ENCODE data around the gene WDFY4. TPM values are rescaled to one million over a fixed set of nuclear protein-coding genes. Genes with fewer than 3 reads are reported as not detected.

Gene WDFY4
- total and polyA plus RNA-seq, 9 of the 15 experiments (the other 6 are each of a cell fraction or from before 2014, with no cell fraction given), result 0.01 to 0.02 (median 0.01) TPM; not detected in 6

- TF ChIP-seq E4F1 (CRISPR knock-in tag; IDR thresholded peaks at IDR 0.05; ENCODE audit: borderline replicate concordance), result no peak
- peak; percentile 94 for TF ChIP-seq ELF1 (tag; IDR thresholded peaks at IDR 0.05)
- no peak for TF ChIP-seq CHD1 (IDR thresholded peaks at IDR 0.05; ENCODE audit: low read length)
- TF ChIP-seq NEUROD1 (IDR thresholded peaks at IDR 0.05; ENCODE audit: borderline replicate concordance, low read depth, low read length, partially characterized antibody), result peak; percentile 57
- TF ChIP-seq STAT6 (CRISPR knock-in tag; IDR thresholded peaks at IDR 0.05), result peak; percentile 76; the same call in 1 of the 2 replicates
- TF ChIP-seq ZNF277 (CRISPR knock-in tag; IDR thresholded peaks at IDR 0.05; ENCODE audit: borderline replicate concordance), result no peak
- no peak for TF ChIP-seq CREBBP (IDR thresholded peaks at IDR 0.05; ENCODE audit: low read depth, low read length)
- no peak for TF ChIP-seq OTX1 (CRISPR knock-in tag; IDR thresholded peaks at IDR 0.05)
- TF ChIP-seq ZNF280B (CRISPR knock-in tag; IDR thresholded peaks at IDR 0.05), result no peak
- no peak for TF ChIP-seq MTA1 (IDR thresholded peaks at IDR 0.05; ENCODE audit: borderline replicate concordance)
- no peak for TF ChIP-seq SRSF3 (IDR thresholded peaks at IDR 0.05; ENCODE audit: insufficient read depth, low read length)
- TF ChIP-seq ETV1 (tag; conservative IDR thresholded peaks at IDR 0.05; ENCODE audit: low read depth), result peak; percentile 91
- TF ChIP-seq ZNF143 (CRISPR knock-in tag; IDR thresholded peaks at IDR 0.05), result no peak
- no peak for TF ChIP-seq ZNF311 (CRISPR knock-in tag; IDR thresholded peaks at IDR 0.05)
- peak; percentile 56; the same call in 1 of the 2 replicates for TF ChIP-seq CREM (IDR thresholded peaks at IDR 0.05; ENCODE audit: low read depth)
- no peak for TF ChIP-seq POLR3G (IDR thresholded peaks at IDR 0.05; ENCODE audit: extremely low read depth, insufficient read length, insufficient replicate concordance)
- TF ChIP-seq ETS1 (conservative IDR thresholded peaks at IDR 0.05; ENCODE audit: control insufficient read depth, low read depth, low read length), result peak; percentile 81
- no peak for TF ChIP-seq ZNF41 (CRISPR knock-in tag; conservative IDR thresholded peaks at IDR 0.05)
- TF ChIP-seq DPF2 (IDR thresholded peaks at IDR 0.05), result no peak
Measured at GRCh38 chr10:48656241-48656913, 28.3 kb upstream of the WDFY4 start (continued).
